ENCODE data around the gene C17orf107. TPM values are rescaled to one million over a fixed set of nuclear protein-coding genes. Genes with fewer than 3 reads are reported as not detected.
"Not testable (repeated sequence)": the region's sequence is repeated elsewhere in the genome, so short reads cannot be mapped to it uniquely, and the experiment has no call there.

Gene C17orf107
- 11.3 TPM for total RNA-seq (ENCODE audit: insufficient read depth, low replicate concordance)

DNA sequence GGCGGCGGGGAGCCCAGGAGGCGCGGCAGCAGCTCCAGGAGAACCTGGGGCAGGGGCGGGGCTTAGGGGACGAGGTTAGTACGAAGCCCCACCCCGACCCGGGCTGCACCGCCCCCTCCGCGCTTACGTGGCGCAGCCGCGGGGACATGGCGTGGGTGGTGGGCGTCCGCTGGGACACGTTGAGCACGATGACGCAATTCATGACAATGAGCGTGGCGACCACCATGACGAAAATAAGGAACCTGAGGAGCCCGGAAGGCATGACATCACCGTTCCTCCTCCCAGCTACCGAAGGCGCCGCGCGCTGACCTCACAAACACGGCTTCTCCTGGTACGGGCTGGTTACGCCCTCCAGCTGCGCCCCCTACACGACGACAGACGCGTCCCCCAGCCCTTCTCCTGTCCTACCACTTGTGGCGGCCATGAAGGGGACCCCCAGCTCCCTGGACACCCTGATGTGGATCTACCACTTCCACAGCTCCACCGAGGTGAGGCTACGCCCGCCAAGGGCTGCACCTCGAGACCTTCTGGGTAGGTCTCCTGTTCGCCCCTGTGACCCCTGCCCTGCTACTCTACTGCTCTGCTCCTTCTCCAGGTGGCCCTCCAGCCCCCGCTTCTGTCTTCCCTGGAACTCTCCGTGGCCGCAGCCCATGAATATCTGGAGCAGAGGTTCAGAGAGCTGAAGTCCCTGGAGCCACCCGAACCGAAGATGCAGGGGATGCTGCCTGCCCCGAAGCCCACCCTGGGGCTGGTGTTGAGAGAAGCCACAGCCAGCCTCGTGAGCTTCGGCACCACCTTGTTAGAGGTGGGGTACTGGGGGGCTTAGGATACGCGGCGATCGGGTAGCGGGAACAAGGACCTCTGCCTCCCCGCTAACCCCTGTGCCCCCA lies at the start of gene C17orf107:
C17orf107 (plus strand) TSS at position 196 of the 890 bp plus-strand sequence; CDS start at position 423, 227 bp downstream.
- DNase-seq (ENCODE audit: low spot score), result peak; percentile 81

DNA sequence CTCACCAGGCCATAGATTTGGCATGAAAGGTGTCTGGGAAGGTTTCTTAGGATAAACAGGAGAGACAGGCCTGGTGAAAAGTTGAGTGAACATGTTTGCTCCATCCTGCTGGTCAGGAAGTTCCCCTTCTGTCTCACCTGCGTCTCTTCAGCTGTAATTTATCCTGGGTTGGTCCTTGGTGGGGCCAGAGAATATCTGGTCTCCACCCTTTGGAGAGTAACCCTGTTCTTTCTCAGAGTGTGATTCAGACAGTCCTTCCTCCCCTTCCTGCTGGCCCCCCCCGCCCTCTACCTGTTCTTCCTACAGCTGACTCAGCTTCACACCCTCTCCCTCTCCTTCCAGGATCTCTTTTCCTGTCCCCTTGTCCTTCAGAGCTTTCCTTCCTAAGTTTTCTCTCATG lies 49.1 kb upstream of the C17orf107 start:
- DNase-seq (ENCODE audit: low spot score), result no peak

DNA sequence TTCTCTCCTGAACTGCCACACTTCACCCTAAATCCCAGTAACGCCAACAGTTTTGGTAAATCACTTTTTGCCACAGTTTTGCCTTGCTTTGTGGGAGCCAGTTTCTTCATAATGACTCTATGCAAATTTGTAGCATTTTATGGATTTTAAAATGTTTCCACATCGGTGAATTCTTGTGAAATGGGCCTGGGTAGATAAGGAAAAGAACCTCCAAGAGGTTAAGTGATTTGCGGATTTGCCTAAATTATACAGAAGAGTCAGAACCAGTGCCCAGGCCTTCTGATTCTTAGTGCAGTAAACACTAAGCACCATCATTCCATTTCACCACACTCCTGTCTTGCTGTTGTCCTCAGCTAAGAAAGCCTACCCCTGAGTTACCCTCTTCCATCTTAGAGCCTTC lies 48.3 kb upstream of the C17orf107 start:
- no peak for DNase-seq (ENCODE audit: low spot score)

DNA sequence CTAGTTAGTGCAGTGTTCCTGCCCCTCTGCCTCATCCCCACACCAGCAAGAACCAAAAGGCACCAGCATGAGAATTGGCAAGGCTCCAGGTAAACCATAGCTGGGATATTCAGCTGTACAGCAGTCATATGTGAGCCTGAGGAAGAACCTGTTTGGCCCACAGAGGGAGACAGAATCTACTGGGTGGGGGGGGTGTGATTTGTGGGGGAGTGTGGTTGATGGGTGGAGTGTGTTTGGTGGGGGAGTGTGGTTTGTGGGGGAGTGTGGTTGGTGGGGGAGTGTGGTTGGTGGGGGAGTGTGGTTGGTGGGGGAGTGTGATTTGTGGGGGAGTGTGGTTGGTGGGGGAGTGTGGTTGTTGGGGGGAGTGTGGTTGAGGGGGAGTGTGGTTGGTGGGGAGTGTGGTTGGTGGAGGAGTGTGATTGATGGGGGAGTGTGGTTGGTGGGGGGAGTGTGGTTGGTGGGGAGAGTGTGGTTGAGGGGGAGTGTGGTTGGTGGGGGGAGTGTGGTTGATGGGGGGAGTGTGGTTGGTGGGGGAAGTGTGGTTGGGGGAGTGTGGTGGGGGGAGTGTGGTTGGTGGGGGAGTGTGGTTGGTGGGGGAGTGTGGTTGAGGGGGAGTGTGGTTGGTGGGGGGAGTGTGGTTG lies 46.6 kb upstream of the C17orf107 start:
- DNase-seq (ENCODE audit: low spot score), result no peak

DNA sequence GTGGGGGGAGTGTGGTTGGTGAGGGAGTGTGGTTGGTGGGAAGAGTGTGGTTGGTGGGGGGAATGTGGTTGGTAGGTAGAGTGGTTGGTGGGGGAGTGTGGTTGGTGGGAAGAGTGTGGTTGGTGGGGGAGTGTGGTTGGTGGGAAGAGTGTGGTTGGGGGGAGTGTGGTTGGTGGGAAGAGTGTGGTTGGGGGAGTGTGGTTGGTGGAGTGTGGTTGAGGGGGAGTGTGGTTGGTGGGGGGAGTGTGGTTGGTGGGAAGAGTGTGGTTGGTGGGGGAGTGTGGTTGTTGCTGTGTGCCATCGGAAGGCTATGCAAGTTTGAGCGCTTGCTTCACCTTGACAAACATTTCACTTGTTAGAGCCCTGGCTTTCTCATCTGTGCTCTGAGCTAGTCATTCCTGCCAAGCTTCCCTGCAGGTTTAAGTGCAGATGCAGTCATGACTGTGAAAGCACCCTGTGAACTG lies 46.1 kb upstream of the C17orf107 start:
- no peak for DNase-seq (ENCODE audit: low spot score)

DNA sequence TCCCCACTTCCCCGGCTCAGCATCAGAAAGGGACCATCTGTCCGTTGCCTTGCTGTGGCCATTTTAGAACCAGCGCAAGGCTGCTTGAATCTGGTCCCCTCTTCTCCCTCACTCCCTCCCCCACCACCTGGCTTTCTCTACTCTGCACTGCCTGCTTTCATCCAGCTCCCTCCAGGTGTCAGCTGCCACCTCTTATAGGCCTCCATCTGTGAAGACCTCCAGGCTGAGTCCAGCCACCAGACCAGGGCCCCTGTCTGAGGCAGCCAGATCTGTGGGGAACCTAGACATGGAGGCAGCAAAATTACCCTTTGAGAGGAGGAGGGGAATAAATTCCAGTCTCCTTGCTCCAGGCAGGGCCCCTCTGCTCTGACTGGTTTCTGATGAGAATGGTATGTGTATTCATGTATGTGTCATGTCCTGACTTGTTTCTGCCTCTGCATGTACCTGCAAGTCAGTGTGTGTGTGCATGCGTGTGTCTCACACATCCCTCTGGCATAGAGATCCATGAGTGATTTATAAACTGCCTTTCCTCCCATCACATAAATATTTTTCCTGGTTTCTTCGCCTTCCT lies 45.1 kb upstream of the C17orf107 start:
- peak; percentile 82 for DNase-seq (ENCODE audit: low spot score)

DNA sequence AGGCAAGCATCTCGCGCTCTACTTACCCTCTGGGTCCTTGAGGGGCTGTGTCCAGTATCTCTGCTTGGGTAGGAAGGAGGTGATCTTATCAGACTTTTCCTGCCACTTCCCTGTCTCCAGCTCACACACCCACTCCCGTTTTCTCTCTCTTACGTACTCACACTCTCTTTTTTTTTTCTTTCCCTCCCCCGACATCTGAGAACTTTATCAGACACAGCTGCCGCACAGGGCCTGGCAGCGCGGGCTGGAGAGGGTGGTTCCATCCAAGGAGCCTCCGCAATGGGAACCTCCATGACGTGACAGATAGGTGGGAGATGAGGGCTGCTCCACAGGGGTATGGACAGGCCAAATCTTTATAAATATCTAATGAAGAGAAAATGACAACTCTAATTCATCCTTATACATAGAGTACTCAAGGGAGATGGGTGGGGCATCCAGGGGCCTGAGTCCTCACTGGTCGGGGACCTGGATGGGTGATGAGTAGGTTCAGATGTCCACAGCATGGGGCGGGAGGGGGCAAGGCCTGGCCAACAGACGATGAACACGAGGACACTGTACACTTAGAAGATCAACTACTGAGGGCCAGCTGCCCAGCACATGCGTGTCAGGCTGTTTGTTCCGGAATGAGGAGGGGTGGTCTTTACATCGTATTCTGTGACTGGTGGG lies 42.9 kb upstream of the C17orf107 start:
- DNase-seq (ENCODE audit: low spot score), result no peak

DNA sequence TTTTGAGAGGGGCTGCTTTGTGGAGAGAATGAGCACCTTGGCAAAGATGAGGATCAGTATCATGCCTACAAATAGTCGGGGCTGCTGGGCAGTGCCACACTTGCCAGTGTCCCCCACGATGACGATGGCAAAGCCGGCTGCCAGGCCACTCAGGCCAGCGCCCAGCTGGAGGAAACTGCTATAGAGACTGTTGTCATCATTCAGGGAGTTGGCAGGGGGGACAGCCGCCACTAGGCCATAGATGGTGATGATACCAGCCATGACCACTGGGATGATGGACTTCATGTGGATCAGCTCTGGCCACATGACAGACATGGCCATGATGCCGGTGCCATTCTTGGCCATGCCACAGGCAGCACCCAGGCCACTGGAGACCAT lies 42.4 kb upstream of the C17orf107 start:
- DNase-seq (ENCODE audit: low spot score), result no peak

DNA sequence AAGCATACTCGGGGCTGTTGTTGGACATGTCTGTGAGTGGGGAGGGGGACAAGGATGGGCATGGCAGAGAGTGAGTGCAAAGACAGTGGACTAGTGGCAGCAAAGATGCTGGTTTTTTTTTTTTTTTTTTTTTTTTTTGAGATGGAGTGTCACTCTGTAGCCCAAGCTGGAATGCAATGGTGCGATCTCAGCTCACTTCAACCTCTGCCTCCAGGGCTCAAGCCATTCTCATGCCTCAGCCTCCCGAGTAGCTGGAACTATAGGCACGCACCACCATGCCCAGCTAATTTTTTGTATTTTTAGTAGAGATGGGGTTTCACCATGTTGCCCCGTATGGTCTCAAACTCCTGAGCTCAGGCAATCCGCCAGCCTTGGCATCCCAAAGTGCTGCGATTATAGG lies 42.0 kb upstream of the C17orf107 start:
- DNase-seq (ENCODE audit: low spot score), result not testable (repeated sequence)

DNA sequence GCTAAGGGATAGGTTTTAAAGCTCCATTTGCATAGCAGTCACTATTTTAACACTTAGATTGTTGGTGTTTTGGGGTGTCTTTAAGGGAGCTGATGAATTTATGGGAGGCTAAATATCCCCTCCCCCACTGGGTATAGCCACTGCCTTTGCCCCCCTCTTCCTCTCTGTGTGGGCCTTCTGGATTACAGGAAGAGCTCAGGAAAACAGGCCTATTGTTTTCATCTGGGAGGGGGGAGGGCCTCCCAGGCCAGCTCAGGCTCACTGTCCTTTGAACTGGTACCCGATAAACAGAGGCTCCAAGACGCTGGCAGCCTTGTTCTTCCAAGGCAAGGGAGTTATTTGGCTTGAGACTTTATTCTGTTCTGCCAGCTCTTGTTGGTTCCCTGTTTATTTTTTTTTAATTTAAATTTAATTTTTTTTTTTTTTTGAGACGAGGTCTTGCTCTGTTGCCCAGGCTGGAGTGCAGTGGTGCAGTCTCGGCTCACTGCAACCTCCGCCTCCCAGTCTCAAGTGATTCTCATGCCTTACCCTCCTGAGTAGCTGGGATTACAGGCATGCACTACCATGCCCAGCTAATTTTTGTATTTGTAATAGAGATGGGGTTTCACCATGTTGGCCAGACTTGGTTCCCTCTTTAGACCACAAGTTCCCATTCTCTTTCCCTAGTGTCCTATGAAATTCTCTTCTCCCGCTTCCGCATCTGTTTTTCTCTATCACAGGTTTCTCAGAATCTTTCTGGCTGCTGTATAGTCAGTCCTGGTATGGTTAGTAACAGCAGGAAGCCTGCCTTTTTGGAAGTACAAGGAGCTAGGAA lies 41.1 kb upstream of the C17orf107 start:
- no peak for DNase-seq (ENCODE audit: low spot score)

DNA sequence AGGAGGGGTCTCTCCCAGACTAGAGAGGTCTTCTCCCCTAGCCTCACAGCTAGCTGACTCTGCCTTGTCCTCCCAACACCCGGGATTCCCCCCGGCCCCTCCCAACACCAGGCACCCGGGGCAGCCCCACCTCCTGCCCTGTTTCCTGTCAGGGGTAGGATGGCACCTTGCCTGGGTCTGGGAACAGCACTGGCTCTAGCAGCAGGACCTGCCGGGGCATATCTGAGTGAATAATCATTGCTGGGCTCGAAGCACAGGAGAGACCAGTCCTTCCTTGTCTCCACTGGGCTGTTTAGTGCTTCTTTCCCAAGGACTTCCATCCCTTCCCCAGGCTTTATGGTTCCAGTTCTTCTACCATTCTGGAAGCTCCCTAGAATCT lies 40.5 kb upstream of the C17orf107 start:
- DNase-seq (ENCODE audit: low spot score), result peak; percentile 47

DNA sequence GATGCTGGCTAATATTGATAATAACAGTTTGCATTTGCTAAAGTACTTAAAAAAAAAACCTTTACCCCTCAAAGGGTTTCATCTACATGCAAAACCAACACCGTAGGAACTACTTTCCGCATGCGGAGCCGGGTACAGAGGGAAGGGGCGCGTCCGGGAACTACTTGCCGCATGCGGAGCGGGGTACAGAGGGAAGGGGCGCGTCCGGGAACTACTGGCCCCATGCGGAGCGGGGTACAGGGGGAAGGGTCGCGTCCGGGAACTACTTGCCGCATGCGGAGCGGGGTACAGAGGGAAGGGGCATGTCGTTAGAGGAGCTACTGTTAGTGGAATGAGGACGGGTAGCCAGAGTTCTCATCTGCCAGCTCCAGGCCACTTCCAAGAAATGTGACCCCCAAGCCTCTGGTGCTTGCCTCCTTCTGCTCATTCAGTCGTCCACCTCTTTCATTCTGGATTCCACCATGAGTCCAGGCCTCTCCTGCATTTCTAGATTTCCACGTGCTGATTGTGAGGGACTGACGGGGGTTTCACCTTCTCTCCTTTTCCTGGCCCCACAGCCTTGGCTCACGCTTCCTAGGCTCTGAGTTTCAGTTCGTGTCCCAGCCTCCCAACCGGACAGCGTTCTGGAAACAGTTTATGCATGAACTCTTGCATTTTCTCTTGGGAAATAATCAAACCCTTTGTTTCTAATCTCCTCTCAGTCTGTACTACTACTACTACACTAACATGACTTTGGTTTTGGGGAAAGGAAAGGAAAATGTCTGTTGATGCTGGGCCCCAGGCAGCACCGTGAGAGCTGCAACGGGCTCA lies 39.3 kb upstream of the C17orf107 start:
- no peak for DNase-seq (ENCODE audit: low spot score)

DNA sequence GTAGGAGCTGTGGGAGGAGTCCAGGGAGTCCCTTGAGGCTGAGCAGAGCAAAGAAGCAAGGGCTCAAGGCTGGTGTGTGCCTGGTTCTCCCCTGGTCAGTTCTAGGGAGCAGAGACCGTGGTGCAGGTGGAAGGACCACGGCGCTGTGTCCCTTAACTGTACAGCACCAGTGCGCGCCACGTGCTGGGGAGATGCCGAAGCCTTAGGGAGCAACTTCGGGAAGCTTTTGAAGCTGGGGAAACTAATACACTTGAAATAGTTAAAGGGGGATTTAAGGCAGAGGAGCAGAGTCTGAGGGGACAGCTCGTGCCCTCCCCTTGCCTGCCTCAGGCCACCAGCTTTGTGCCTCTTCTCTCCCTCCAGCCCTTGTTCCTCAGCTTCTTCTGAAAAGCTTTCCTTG lies 38.7 kb upstream of the C17orf107 start:
- no peak for DNase-seq (ENCODE audit: low spot score)

DNA sequence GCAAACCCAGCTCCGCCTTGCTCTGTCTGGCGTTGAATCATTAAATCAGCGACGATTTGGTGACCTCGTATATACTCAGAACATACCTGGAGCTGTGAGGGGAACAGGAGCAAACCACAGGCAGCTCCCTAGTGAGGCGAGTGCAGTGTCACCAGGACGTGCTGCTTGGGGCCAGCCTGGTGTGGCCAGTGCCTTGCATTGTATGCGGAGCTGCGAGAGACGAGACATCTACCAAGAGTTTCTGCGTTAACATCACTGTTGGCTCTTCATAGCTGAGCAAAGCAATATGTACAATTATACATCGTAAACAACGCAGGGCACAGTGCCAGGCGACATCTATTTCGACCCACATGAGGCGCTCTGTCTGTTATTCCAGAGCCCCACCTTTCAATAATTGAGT lies 38.3 kb upstream of the C17orf107 start:
- no peak for DNase-seq (ENCODE audit: low spot score)

DNA sequence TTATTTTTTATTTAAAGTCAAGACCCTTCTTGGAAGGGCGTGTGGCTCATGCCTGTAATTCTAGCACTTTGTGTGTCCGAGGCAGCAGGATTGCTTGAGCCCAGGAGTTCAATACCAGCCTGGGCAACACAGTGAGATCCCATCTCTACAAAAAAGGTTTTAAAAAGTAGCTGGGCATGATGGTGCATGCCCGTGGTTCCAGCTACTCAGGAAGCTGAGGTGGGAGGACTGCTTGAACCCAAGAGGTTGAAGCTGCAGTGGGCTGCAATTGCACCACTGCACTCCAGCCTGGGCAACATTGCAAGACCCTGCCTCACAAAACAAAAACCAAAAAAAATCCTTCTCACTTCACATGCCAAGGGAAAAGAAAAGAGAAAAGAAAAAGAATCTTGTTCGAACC lies 36.6 kb upstream of the C17orf107 start:
- DNase-seq (ENCODE audit: low spot score), result no peak

DNA sequence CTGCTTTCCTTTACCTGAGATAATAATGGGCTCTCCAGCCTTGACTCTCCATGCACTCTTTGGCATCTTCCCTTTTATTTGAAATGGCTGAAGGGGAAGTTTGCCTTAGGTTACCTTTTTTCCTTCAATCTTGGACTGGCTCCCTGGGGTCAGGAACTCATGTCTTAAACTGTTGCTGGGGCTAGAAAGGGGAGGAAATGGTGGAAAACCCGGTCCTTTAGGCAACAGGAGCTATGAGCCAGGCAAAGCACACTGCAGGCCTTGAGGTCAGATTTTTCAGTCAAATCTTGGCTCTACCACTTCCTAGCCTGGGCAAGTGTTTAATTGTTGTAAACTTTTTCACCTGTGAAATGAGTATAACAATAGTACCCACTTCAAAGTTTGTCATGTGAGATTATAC lies 36.0 kb upstream of the C17orf107 start:
- no peak for DNase-seq (ENCODE audit: low spot score)

DNA sequence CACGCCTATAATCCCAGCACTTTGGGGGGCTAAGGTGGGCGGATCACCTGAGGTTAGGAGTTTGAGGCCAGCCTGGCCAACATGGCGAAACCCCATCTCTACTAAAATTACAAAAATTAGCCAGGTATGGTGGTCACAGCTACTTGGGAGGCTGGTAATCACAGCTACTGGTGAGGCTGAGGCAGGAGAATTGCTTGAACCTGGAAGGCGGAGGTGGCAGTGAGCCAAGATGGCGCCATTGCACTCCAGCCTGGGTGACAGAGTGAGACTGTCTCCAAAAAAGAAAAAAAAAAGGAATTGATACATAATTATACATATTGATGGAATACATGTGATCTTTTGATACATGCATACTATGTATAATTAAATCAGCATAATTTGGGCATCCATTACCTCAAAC lies 31.8 kb upstream of the C17orf107 start:
- DNase-seq (ENCODE audit: low spot score), result not testable (repeated sequence)

DNA sequence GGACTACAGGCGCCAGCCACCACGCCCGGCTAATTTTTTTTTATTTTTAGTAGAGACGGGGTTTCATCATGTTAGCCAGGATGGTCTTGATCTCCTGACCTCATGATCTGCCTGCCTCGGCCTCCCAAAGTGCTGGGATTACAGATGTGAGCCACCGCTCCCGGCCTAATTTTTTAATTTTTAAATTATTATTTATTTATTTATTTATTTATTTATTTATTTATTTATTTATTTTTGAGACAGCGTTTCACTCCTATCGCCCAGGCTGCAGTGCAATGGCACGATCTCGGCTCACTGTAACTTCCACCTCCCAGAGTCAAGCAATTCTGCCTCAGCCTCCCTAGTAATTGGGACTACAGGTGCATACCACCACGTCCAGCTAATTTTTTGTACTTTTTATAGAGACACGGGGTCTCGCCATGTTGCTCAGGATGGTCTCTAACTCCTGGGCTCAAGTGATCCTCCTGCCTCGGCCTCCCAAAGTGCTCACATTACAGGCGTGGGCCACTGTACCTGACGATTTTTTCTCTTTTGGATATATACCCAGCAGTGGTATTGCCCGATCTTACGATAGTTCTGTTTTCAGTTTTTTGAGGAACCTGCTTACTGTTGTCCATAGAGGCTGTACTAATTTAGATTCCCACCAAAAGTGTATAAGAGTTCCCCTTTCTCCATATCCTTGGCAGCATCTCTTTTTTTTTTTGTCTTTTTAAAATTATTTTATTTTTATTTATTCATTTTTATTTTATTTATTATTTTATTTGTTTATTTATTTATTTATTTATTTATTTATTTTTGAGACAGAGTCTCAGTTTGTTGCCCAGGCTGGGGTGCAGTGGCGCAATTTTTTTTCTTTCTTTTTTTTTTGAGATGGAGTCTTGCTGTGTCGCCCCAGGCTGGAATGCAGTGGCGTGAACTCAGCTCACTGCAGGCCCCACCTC lies 30.0 kb upstream of the C17orf107 start:
- DNase-seq (ENCODE audit: low spot score), result not testable (repeated sequence)

DNA sequence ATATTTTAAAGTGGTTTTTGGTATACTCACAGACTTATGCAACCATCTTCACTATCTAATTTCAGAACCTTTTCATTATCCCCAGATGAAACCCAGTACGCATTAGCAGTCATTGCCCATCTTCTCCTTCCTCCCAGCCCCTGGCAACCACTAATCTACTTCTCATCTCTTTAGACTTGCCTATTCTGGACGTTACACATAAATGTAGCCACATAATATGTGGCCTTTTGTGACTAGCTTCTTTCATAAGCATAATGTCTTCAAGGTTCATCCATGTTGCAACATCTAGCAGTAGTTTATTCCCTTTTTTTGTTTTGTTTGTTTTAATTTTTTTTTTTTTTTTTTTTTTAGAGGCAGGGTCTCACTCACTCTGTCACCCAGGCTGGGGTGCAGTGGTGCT lies 28.5 kb upstream of the C17orf107 start:
- DNase-seq (ENCODE audit: low spot score), result no peak
